GM21515 (cell line): ENCODE results near the gene ARHGAP10.

Source experiments
- ATAC-seq: cut with Tn5 transposase; IDR thresholded peaks from one replicate; pipeline ENCODE4 v1.9.1; 2021; ENCODE audit not compliant: unreplicated experiment

The ARHGAP10 gene

DNA sequence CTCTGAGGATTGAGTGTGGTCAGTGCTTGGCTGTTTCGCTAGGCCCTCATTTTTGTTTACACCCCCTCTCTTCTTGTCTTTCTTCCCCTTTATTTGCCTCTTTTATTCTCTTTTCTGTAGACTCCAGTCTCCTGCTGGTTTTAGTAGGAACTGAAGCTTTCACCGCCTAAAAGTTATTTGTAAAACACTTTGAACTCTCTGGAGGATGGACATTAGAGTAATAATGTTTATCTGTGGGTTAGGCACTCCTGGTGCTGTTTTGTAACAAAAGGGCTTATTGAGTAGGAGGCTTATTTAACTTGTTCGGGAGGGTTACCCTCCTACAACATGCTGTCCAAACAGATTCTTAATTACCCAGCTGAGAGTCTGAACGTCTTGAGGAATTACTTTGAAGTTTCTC lies 1.6 kb upstream of the ARHGAP10 start:
- ATAC-seq, result no peak

DNA sequence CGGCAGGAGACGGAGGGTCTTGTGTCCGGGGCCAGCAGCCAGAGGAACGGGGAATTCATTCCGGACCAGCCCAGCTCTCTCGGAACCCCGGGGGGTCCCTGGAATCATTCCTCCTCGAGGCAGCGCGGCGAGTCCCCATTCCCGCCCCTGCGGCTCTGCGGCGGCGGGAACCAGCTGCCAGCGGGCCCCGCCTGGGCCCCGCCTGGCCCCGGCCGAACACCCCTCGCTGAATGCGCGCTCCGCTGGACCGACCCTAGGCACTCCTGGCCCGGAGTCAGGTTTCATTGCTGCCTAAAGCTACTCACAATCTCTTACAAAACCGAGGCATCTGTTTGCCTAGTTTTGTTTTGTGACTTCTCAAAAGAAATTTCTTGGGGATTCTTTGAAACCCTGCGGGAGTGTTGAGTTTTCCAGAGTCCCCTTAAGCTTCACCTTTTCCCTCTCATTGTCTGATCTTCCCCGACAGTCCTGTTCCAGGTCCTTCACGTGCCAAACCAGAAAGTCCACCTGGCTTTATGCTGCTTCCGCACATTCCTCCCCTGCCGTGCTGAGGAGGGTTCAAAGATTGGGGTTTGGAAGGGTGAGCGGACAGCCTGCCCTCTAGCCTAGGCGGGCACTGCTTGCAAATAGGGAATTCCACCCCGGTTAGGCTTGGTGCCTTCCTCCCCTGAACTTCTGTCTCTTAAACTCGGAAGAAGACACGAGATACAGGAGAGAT lies 789 bp downstream of the ARHGAP10 start:
- peak; percentile 25 for ATAC-seq

DNA sequence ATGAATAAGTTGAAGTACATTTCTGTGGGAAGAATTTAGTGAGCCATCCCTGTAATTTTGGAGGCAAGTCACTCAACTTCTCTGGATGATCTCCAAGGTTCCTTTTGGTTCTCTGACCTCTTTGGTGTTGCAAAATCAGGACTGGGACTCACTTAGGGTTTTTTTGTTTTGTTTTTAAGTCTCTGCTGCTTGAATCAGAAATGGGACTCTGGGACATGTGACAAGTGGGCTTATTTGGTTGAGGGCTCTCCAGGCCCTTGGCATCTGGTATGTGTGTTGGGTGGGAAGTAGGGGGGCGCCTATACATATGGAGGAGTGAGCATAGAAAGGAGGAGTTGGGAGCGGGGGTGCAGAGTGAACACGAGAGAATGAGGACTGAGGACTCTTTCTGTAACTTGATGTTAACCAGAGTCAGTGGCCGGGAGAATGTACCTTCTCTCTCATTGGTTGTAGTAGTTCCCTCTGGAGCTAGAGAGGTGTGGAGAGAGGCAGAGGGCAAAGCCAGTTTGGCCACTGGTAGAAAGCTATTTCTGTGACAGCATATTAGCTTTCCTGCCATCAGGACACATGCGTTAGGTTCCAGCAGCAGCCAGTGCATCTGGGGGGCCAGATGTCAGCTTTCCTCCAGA lies 1.9 kb downstream of the ARHGAP10 start:
- no peak for ATAC-seq

GRCh38 chr4:147734496-147734895 lies 2.6 kb downstream of the ARHGAP10 start:
- ATAC-seq, result no peak

- ATAC-seq, result no peak
These were observed 3.8 kb downstream of the ARHGAP10 start for GRCh38 chr4:147735413-147736301.

DNA sequence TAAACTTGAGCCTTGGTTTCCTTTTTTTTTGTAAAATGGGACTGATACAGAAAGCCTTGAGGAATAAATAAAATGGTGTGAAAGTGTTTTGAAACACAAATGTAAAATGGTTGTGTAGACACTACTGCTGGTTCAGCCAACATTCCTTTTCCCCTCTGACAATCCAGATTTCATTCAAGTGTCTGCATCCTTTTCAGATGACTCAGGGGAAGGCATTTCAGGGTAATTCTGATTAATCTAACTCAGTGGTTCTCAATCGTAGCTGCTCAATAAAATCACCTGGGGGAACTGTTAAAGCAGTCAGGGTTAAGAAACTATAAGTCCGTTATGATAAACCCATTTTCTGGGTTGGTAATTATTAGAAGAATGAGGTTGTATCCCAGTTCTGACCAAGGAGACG lies 4.6 kb downstream of the ARHGAP10 start:
- ATAC-seq, result no peak

DNA sequence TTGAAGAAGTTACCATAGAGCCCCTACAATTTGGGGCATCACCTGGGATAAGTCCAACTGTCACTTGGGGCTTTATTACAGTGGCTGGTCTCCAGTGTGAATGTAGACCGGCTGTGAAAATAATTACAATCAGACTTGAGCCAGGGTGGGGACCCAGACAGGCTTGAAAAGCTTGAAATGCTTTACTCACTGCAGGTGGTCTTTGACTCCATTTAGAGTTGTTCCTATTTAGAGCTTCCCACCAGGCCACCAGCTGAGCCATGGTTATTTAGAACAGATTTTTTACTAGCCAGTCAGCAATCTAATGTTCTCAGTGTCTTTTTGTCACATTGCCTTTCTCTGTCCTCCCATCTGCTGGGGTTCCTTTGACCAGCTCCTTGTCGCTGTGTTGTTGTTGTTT lies 5.7 kb downstream of the ARHGAP10 start:
- no peak for ATAC-seq

DNA sequence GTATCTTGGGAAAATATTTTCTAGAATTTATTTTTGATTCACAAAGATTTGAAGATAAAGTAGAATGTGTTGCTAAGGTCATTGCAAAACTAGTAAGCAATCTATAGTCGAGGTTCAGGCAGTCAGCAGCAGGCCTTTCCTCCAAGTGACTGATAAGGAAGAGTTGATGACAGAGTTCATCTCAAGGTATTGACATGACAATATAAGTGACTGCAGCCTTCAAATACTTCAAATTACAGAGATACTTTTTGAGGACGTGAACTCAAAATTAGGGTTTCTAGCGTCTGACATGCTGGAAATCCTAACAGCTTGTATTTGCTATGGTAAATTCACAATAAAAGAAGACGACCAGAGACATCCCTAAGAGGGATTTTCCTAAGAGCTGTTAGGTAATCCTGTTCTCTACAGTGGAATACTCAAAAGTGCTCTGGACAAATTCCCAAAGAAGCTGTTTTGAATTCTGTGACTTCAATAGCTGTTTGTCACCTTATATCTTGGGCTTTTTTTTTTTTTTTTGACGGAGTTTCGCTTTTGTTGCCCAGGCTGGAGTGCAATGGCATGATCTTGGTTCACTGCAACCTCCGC lies 7.4 kb downstream of the ARHGAP10 start:
- ATAC-seq, result no peak

GRCh38 chr4:147740176-147740575 lies 8.3 kb downstream of the ARHGAP10 start:
- ATAC-seq, result no peak

DNA sequence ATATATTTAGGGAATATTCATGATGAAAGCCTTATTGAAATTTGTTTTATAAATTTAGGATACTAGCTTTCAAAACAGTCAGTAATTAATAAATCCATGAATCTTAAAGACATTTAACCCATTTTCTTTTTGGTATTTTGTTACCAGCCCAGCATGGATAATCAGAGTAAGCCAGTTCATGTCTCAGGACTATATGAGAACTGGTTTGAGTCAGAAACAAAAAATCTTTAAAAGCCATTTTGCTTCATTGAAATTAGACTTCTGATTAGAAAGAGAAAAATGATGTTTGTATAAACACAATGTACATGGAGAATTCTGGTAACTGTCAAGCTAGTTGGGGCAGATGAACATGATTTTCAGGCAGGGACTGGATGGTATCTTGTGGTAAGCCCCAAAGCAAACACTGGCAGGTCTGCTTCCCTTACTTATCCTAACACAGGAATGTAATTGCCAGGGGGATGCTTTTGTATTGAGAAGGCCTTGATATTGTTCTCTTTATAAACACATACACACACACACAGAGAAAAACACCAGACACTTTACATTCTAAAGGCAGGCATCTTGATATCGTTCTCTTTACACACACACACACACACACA lies 9.4 kb downstream of the ARHGAP10 start:
- ATAC-seq, result no peak

- ATAC-seq, result no peak
These were observed 16.0 kb downstream of the ARHGAP10 start for GRCh38 chr4:147747787-147748454.

- peak; percentile 87 for ATAC-seq
These were observed 18.0 kb downstream of the ARHGAP10 start for GRCh38 chr4:147749811-147750321.

- ATAC-seq, result no peak
These were observed 21.2 kb downstream of the ARHGAP10 start for GRCh38 chr4:147753047-147753446.

- ATAC-seq, result no peak
These were observed 22.2 kb downstream of the ARHGAP10 start for GRCh38 chr4:147754037-147754445.

DNA sequence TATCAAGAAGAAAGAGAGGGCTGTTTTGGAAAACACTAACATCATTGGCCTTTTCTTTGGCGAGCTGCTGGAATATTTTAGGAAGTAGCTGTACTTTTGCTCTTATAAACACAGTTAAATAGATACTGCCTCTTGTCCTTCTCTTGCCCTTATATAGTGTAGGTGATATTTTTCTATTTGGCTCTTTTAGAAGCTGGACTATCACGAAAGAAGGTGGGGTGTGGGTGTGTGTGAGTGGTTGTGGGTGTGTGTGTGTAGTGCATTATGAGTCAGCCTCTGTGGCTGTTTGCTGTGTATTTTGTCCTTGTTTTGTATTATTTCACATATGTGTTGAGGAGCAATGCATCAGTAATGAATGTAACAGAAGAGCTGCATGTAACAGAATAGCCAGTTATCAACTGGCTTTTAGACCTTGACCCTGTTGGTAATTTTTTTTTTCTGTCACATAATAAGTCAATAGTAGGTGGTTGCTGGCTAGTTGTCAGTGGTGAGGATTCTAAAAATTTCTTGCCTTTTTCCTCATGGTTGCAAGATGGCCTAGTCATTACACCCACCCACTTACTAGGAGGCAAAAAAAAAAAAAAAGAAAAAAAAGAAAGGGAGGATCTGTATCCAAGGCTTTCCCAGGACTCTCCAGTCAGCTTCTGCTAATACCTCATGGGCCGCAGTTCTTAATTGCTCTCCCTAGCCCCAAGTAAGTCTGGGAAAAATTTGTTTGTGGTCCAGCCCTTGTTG lies 23.8 kb downstream of the ARHGAP10 start:
- ATAC-seq, result no peak

DNA sequence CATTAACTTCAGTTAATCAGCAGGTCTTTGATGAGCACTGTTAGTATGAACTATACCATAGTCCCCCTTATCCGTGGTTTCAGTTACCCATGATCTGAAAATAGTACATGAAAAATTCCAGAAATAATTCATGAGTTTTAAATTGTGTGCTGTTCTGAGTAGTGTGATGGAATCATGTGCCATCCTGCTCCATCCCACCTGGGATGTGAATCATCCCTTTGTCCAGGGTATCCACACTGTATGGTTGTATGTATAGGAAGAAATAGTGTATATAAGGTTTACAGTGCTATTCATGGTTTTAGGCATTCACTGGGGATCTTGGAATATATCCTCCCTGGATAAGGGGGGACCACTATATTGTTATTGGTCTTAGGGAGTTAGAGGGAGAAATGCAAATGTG lies 24.5 kb downstream of the ARHGAP10 start:
- ATAC-seq, result no peak

GRCh38 chr4:147760176-147760575 lies 28.3 kb downstream of the ARHGAP10 start:
- no peak for ATAC-seq

DNA sequence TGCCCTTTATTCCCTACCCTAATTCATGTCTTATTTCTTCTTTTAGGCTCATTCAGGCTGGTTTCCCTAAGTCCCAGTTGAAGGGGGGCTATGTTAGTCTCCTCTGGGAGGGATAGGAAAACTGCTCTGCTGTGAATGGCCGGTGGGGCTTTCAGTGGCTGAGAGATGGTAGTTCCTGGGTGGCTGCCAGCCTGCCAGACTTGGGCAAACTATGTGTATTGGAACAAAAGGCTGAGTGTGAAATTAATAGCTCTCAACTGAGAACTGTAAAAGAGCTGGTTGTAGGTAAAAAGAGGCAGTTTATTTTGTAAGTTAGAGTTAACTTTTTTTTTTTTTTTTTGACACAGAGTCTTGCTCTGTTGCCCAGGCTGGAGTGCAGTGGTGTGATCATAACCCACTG lies 28.8 kb downstream of the ARHGAP10 start:
- ATAC-seq, result no peak

DNA sequence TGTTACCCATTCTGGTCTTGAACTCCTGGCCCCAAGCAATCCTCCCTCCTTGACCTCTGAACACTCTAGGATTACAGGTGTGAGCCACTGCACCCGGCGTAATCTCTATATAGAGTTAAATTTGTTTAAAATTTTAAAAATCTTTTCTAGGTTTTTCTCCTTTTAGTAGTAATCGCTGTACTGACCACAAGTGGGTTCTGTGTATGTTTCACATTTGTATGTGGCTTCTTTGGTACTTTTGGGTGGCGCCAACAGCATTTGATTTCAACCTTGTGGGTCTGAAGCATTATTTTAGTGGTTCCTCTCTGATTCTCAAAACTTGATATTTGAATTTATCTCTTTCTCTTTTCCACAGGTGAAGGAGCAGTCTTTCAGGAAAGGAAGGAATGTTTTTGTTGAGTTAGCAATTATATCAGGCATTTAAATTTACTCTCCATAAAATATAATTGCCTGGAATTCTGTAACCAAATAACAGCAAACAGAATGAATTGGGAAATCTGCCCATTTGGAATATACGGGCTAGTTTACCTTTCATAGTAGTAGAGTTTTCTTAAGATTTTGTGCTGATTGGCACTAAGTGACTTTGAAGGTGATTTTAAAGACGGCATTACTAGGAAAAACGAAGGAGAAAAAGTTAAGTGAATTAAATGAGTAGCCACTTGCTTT lies 29.5 kb downstream of the ARHGAP10 start:
- peak; percentile 55 for ATAC-seq
